Fibroblast of skin of scalp (primary cell): ENCODE results near the gene PDZRN4.

Experiments
- DNase-seq: peaks from one replicate; pipeline ENCODE4 v3.0.0-alpha.2; 2013

Gene PDZRN4

DNA sequence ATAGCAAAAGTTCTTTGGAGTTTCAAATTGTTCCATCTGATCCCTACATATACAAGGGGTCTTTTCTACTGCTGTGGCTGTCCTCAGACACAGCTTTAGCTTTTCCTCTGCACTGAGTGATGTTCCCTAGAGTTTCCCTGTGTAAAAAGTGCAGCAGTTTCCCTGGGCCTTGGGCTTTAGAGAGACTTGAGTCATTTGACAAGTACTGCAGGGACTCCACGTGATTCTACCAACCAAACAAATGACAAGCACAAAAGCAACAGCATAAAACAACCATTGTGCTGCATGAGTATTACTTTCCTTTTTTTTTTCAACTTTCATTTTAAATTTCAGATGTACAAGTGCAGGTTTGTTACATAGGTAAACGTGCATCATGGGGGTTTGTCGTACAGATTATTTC, 272.8 kb downstream of the PDZRN4 start:
- DNase-seq: no peak

DNA sequence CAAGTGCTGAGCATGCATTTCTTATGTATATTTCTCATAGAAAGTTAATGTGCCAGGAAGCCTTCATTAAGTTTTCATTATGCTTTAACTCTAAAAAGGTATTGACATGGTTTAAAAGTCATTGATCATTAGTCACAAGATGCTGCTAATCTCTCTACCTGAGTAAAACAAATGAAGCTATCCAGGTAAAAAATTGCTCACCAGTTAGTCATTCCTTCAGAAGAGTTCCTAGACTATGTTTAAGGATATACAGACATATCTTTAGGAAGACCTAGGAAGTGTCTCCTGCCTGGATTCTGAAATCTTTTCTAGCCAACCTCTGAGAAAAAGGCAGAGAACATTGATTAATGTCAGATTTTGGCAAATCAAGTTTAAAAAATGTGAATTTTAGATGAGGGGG, 274.2 kb downstream of the PDZRN4 start:
- no peak for DNase-seq

DNA sequence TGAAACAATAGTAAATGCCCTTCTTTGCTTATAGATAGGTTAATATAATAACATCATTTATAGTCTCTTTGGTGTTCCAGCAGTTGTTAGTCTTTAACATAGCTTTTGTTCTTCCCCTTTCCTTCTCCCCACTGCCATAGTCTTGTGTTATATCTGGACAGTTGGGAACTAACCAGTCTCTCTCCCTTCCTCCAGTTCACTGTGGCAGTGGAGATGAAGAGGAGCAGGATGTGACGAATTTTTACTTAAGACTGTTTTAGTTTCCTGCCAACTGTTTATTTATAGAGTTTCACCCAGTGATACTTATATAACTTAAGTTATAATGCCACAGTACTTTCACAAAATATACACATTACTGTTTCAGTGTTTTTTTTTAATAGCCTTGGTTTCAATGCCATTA, 277.4 kb downstream of the PDZRN4 start:
- peak; percentile 1 for DNase-seq

DNA sequence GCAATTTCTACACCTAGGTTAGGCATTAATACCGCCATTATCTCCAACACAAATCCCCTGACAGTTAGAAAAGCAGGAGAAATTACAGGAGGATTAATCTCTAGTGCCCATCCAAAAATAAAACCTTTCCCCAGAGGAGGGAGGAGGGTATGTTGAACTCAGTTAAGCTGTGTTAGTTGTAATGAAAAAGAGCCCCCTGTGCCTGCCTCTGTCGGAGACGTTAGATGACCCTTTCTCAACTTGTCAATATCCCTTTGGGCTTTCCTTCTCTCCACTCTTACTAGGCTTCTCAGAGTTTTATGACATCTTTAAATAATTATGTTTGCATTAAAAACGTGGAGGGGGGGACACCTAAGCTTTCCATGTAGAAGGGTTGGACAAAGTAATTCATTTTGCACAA, 278.2 kb downstream of the PDZRN4 start:
- no peak for DNase-seq

DNA sequence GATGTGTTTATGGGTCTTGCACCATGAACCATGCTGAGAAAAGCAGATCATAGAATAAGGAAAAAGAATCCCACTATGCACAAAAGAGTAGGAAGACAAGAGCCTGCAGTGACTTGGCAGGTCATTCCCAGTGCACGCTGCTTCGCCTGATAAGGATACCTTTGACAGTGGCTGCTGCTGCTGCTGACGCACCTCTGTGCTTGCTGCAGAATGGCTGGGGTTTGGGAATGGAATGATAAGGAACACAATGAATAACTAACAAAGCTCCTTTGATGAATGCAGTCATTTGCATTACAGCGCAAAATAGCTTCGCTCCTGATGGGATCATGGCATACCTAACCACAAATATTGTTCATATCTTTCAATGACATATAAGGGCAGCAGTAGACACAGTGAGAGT, 278.7 kb downstream of the PDZRN4 start:
- DNase-seq: no peak

DNA sequence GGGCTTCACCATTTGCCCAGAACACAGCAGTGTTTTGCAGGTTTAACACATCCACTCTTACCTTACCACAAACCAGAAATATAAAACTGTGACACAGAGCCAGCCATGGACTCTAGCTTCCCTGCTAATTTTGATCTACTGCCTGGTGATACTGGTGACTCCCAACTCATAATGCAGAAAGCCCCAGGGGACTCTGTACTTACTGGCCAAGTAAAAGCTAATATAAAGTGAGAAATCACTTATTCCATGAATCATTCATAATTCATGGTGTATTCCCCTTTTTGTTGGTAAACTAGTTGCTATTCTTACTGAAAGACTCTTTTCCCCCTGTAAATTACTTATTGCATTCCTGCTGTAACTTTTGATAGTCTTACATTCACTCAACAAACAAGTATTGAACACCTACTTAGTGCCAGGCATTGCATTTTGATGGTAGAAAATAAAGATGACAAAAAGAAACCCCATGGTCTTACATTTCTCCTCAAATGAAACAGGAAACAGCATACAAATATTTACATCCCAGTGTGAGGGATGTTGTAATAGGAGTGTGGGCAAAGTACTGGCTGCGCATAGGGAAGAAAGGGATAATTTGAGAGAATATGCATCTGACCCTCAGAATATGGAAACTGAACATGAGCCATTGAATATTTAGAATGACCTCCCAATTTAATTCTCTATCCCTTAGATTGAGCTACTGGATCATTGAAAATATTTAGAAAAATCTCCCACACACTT, 279.6 kb downstream of the PDZRN4 start:
- no peak for DNase-seq

DNA sequence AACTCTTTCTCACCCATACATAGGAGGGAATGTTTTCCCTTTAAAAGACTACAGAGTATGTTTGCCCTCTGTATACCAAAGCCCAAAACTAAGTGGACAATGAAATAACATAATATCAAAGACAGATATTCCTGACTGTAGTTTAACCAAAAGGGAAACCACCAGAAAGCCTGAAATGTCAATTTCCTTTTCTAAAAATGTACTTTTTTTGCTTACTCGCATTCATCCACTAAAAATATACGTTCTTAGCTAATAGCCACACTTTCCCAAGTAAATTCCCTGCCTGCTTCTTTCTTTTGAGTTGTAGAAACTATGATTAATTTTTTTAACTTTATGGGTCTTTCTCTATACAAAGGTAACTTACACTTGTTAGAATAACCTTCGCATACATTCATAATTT, 280.2 kb downstream of the PDZRN4 start:
- no peak for DNase-seq

DNA sequence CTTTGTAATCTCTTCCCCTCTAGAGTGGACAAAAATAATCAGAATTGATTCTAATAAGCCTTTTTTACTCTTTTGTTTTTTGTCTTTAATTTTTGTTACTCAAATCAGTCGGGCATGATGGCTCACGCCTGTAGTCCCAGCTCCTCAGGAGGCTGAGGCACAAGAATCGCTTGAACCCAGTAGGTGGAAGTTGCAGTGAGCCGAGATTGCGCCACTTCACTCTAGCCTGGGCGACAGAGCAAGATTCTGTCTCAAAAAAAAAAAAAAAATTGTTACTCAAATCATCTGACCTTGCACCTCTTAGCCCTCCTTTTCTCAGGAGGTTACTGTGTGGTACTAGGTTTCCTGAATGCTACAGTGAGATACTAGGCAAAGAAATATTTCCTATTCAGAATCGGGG, 280.6 kb downstream of the PDZRN4 start:
- DNase-seq: no peak

DNA sequence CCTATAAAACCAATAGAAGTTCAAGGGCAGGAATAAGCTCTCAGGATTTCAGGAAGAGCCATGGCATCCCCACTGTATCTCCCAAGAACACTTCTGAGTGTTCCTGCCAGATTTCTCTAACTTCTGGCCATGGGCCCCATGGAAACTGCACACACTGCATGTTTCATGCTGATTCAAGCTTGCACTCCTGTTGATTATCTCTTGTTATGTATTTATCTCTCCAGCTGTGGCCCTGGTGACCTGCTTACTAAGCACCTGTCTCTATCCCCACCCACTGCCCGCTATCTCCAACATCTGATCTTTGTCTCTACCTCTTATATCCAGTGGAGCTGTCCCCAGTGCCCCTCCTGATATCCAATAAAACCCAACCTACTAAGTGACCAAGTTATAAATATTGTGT, 285.3 kb downstream of the PDZRN4 start:
- DNase-seq: no peak

DNA sequence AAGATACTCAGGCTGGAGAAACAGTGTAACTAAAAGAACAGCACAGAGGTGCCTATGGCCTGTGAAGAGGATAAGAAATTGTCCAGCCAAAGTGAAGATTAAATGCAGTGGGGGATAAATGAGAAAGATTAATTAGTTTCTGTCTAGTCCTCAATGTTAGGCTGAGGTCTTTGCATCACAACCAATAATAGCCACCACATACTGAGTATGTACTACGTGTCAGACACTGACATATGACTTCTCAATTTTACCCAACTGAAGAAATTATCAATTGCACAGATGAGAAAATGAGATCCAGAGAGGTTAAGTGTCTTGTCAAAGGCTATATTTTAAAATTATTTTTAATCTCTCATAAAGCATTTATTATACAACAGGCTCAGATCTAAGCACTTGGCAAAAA, 285.9 kb downstream of the PDZRN4 start:
- no peak for DNase-seq

DNA sequence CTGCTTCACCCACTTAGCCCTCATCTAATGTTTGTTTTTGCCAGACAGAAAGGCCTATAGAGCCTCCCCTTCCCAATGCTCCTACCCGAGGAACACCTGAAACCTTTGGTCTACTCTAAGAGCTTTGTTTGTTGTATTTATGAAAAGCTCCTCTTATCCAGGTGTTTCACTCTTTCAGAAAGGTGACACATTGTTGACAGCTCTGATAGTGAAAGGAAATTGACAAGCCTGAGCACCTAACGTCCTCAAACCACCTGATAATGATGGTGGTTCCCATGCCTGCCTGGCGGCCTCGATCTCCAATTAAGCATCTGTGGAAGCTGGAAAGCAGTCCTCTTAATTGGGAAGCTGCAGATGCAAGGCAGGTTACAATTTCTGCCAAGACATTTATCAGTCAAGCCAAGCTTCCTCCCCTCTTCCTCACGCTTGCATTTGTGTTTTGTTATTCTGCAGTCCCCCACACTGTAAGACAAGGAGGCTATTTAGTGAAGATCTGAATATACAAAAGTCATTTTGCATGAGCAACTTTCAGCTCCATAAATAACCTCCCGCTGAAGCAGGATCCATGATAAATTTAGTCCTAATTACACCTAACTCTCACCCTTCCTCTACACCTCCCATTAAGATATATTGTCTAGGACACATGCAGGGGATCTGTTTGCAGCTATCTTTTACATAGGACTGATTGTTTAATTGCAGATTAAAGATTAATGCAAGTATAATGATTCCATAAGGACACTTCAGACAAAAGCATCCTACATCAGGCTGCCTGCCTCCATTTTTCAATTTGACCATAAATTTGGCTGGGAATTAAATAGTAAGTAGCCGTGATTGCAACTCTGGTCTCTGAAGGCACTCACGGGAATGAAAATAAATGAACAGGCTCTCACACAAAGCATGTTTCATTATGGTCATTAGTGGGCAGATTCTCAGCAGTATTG, 288.6 kb downstream of the PDZRN4 start:
- no peak for DNase-seq

DNA sequence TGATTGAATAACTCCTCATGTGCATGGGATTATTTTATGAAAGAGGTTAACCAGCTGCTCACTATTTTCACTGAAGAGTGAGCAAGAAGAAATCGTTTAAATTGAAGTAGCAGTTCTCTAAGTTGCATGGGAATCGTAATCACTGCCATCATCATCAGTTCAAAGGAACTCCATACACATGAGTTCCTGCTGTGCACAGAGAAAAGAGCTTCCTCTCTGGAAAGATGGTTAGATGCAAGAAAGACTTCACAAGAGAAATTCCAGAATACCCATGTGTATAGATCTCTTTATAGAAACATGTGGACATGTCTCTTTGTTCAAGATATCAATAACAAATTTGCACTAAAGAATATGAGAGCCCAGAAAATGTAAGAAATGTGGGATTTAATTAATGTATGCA, 291.3 kb downstream of the PDZRN4 start:
- no peak for DNase-seq

DNA sequence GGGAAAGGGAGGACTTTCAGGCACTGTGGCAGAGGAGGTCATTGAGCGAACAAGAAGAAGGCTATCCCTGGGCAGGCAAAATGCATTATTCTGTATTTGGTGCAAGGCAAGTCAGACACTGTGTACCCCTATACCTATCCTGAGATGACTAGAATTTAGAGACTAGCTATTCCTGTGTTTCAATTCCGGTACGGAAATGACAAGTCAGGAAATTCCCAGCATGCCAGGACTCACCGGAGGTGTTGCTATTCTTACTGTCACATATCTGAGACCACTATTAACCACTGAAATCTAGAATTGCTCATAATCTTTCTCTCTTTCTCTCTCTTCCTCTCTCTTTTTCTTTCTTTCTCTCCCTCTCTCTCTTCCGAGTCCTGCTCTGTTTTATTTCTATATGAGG, 297.1 kb downstream of the PDZRN4 start:
- DNase-seq: no peak

DNA sequence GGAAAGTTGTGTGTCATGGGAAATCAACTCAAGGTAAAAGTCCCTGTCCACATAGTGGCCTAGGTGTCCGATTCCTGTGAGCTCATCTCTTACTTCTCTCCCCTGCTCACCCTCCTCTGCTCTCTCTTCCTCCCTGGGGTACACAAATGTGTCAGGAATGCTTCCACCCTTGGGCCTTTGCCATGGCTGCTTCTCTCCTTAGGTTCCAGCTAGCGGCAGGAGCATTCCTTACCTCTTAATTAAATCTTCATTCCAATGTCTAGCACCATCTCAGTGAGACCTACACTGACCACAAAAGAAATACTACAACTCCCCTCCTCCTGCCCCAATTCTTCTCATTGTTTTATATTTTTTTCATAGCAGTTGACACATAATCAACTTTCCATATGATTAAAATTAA, 298.6 kb downstream of the PDZRN4 start:
- peak; percentile 81 for DNase-seq

DNA sequence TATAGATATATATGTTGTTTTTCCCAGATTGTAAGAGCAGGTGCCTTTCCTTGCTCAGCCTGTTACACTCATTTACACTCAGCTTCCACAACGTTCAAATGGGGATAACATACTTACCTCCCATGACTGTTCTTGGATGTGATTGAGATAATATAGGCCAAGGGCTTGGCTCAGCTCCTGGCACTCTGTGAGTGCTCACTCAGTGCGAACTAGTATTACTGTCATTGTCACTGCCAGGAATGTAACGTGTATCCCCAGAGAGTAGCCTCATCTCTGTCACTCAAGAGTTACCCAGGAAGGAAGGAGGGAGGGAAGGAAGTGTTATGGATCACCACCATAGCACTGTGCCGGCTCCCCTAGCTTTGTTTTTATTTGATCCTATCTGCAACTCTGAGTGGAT, 307.9 kb downstream of the PDZRN4 start:
- DNase-seq: no peak

DNA sequence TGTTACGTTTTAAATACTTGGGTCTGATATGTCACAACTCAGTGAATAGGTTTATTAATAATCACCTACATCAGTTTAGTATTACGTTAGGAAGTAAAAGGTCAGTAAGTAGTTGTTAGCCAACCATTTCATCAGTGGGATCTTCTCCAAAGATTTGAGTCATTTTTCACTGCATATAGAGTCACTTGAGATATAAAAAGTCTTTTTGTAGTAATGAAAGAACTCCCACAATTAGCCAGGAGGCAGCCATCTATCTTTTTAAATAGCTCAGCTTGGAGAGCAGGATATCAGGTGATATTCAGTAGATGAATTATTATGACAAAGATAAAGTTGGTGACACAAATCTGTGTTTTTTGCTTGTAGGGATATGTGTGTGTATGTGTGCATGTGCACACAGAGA, 309.3 kb downstream of the PDZRN4 start:
- DNase-seq: no peak

DNA sequence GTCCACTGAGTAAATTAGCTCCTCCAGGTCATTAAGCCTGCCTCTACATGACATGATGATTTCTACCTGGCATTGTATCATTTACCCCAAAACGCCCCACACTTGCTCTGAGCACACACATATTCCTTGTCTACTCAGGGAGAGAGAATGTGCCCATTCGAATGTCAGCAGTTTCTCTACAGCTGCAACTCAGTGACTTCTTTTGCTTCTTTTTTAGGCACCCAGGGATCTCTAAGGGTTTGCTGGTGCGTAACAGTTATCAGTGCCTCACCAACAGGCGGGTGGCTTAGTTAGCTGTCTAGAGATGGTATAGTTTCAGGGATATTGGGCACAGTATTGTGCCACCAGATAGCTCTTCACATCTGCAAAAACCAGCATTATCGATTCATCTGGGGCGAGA, 316.9 kb downstream of the PDZRN4 start:
- no peak for DNase-seq

DNA sequence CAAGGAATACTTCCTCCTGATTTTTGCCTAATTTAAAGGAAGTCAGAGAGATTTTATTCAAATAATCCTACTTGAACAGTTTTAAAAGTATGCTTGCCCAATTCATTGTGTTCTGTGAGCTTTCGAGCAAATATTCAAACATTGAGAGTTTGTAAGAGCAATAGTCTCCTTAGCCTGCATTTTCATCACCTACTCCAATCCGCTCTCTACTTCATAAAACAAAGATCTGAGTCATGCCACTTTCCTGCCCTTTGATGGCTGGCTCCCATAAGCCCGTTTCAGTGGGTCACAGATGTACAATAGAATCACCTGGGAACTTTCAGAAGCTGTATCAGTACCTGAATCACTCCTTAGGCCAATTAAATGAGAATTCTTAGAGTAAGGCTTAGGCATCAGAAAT, 319.2 kb downstream of the PDZRN4 start:
- no peak for DNase-seq

DNA sequence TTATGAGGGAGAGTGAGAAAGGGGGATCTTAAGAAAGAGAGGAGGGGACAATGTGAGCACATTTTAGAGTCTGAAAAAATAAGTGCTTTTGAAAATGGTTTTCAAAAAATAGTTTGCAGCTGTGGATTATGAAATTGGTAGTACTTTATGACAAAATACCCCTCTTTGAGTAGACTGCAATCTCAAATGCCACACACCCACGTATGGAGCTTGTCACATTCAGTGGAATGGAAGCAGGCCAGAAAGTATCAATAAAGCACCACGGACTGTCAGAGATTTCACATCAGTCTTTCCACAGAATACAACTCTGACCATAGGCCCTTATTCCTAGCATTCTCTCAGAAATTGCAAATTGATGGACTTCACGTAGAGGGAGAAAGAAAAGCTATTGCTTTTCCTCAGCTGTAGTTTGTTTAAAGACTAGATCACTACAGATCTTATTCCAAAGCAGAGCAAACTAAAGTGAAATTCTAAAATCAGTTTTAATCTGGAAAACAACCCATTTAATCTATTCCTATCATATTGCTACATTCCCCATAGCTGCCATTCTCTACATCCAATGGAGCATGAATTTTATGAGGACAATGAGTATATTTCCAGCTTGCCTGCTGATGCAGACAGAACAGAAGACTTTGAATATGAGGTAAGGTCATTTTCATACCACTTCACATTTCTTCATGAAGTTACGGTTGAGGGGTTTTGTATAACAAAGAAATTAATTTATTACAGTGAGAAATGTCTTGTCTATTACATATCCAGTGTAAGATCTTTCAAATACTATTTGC, 321.3 kb downstream of the PDZRN4 start:
- DNase-seq: no peak

DNA sequence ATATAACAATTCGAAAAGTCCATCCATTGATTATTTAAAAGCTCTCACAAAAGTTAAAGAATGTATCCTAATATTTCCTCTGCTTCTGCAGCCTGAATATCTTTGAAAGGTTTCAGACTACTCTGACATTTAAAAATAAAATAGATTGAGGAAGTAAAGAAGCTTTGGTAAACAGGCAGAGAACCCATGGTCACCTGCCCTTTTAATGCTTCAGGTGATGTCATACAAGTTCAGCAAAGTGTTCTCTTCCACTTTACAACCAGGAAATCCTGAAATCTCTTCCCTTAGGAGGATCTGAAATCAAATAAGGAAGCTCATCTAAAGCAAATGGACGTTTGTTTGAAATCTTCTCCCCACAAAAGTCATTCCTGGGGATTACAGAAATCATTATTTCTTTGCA, 322.4 kb downstream of the PDZRN4 start:
- no peak for DNase-seq

DNA sequence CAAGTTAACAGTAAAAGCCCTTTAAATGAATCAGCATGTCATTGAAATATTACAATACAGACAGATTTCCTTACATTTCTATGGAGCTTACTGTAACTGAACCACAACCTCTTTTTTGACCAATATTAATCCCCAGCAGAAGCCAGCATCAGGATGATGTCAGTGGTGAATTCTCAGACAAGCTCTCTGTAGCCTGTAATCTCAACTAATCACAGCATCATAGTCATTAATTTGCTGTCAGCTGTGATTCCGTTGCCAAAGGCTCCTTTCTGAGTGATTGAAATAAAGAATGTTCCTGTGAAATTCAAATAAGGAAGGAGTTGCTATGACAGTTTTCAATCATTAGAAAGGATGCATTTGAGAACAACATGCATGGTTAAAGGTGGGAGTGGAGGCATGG, 323.1 kb downstream of the PDZRN4 start:
- no peak for DNase-seq

DNA sequence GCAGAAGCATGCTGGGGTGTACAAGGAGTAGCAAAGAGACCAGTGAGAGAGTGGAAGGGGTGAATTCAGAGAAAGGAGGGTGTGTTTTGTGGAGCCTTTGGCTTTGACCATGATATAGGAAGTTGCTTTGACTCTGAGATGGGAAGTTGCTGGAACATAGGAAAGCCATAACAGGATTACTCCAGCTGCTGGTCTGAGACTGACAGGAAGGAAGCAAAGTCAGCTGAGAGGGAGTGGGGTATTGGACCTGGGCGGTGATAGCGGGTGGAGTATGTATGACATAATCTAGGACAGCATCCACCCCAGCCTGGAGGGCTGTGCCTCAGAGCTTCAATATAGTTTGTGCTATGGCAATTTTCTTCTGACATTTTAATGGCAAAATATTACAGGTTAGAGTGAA, 324.4 kb downstream of the PDZRN4 start:
- DNase-seq: no peak
